CD14-positive monocyte (primary cell): ENCODE measurements around the gene PANK2. TPM values are rescaled to one million over a fixed set of nuclear protein-coding genes. Genes with fewer than 3 reads are reported as not detected.

Experiments
- DNase-seq, 3 donors: peaks; one replicate each; pipeline ENCODE4 v3.0.0-alpha.2; 2011 to 2022
- H2AFZ ChIP-seq: 2 replicates; pipeline ENCODE4 v1.6.0; 2012; ENCODE audit warnings: mild to moderate bottlenecking, low read depth, low read length, inconsistent platforms; ENCODE audit not compliant: insufficient read depth, poor library complexity, severe bottlenecking
- H3K27ac ChIP-seq, 2 donors: 1 replicate in 1 of 2; 2 replicates in 1 of 2; pipeline ENCODE4 v1.5.1; 2012 to 2013; ENCODE audit warnings: low read length in 2 of 2, control low read depth in 1 of 2, inconsistent platforms in 1 of 2, low read depth in 1 of 2, mild to moderate bottlenecking in 1 of 2
- H3K27me3 ChIP-seq, 2 donors: one replicate each; pipeline versions ENCODE4 v1.6.0 to v1.6.1; 2011 to 2013; ENCODE audit warnings: low read length in 2 of 2; ENCODE audit not compliant: control insufficient read depth in 2 of 2, insufficient read depth in 2 of 2
- H3K36me3 ChIP-seq, 2 donors: replicated peaks in 1 of 2; 1 replicate in 1 of 2; 2 replicates in 1 of 2; pipeline versions ENCODE4 v1.5.1 to v1.6.1; 2012 to 2013; ENCODE audit warnings: low read length in 2 of 2, control low read depth in 1 of 2, inconsistent platforms in 1 of 2, mild to moderate bottlenecking in 1 of 2; ENCODE audit not compliant: insufficient read depth in 2 of 2, control insufficient read depth in 1 of 2
- H3K4me1 ChIP-seq, 2 donors: 1 replicate in 1 of 2; 2 replicates in 1 of 2; pipeline versions ENCODE4 v1.5.1 to v1.6.1; 2012 to 2013; ENCODE audit warnings: low read length in 2 of 2, control low read depth in 1 of 2, inconsistent platforms in 1 of 2, mild to moderate bottlenecking in 1 of 2, moderate library complexity in 1 of 2; ENCODE audit not compliant: insufficient read depth in 2 of 2, control insufficient read depth in 1 of 2
- H3K4me2 ChIP-seq: replicated peaks from 2 replicates; pipeline ENCODE3; 2012; ENCODE audit warnings: low read length, moderate library complexity, mild to moderate bottlenecking; ENCODE audit not compliant: poor library complexity, severe bottlenecking; ENCODE audit errors: extremely low read depth
- H3K4me3 ChIP-seq, 3 experiments: fragments of 200-600 bp in 1 of 3; sonication (generic) in 1 of 3; replicated peaks in 1 of 3; 1 replicate in 2 of 3; 2 replicates in 1 of 3; pipeline ENCODE4 v1.5.1; 2011 to 2013; ENCODE audit warnings: low read length in 3 of 3, mild to moderate bottlenecking in 3 of 3, control low read depth in 2 of 3, low read depth in 2 of 3, inconsistent platforms in 1 of 3, moderate library complexity in 1 of 3
- H3K79me2 ChIP-seq: 2 replicates; pipeline ENCODE4 v1.6.0; 2012; ENCODE audit warnings: mild to moderate bottlenecking, control low read depth, inconsistent platforms, low read length, moderate library complexity; ENCODE audit not compliant: insufficient read depth
- H3K9ac ChIP-seq: 2 replicates; pipeline ENCODE4 v1.6.0; 2017; ENCODE audit warnings: low read length, mild to moderate bottlenecking; ENCODE audit not compliant: insufficient read depth, poor library complexity, severe bottlenecking
- H3K9me3 ChIP-seq, 2 donors: replicated peaks in 1 of 2; 1 replicate in 1 of 2; 2 replicates in 1 of 2; pipeline versions ENCODE4 v1.5.1 to v1.6.1; 2012 to 2013; ENCODE audit warnings: low read length in 2 of 2, control low read depth in 1 of 2; ENCODE audit not compliant: control insufficient read depth in 1 of 2, insufficient read depth in 1 of 2
- H4K20me1 ChIP-seq: 2 replicates; pipeline ENCODE4 v1.6.0; 2012; ENCODE audit warnings: mild to moderate bottlenecking, low read length, control low read depth, moderate library complexity; ENCODE audit not compliant: insufficient read depth
- H3K27ac Mint-ChIP-seq, 7 donors: one replicate each; pipeline ENCODE4 v1.8.0; 2020; ENCODE audit warnings: mild to moderate bottlenecking in 7 of 7, mixed read lengths in 7 of 7, moderate library complexity in 6 of 7, inconsistent platforms in 2 of 7
- H3K27me3 Mint-ChIP-seq, 3 donors: one replicate each; pipeline ENCODE4 v1.8.0; 2021 to 2022; ENCODE audit warnings: low read depth in 3 of 3, mild to moderate bottlenecking in 3 of 3, mixed read lengths in 3 of 3, moderate library complexity in 3 of 3, inconsistent platforms in 1 of 3
- H3K36me3 Mint-ChIP-seq, 2 donors: one replicate each; pipeline ENCODE4 v1.8.0; 2020; ENCODE audit warnings: mixed read lengths in 2 of 2, inconsistent platforms in 1 of 2, mild to moderate bottlenecking in 1 of 2
- H3K4me1 Mint-ChIP-seq: one replicate; pipeline ENCODE4 v1.8.0; 2020; ENCODE audit warnings: mild to moderate bottlenecking, mixed read lengths
- H3K4me3 Mint-ChIP-seq, 2 donors: one replicate each; pipeline ENCODE4 v1.8.0; 2020; ENCODE audit warnings: mild to moderate bottlenecking in 2 of 2, mixed read lengths in 2 of 2, moderate library complexity in 1 of 2
- H3K9me3 Mint-ChIP-seq, 7 donors: one replicate each; pipeline ENCODE4 v1.8.0; 2020 to 2022; ENCODE audit warnings: mixed read lengths in 7 of 7, mild to moderate bottlenecking in 6 of 7, moderate library complexity in 6 of 7, inconsistent platforms in 2 of 7
- CTCF ChIP-seq: fragments of 200-600 bp; IDR thresholded peaks from one replicate; pipeline ENCODE4 v1.8.0; 2022; ENCODE audit warnings: antibody characterized with exemption, mild to moderate bottlenecking
- WGBS: methylation state at CpG from one replicate; pipeline ENCODE4 v1.1.5; 2013; ENCODE audit warnings: missing lambda C conversion rate; ENCODE audit not compliant: insufficient coverage; 5-methylcytosine and 5-hydroxymethylcytosine counted together
- intact Hi-C, 2 donors: fragments of 100-400 bp; cut with micrococcal nuclease; formaldehyde crosslinking; loops; one replicate each; pipeline versions ENCODE4 v1.15.0 to v1.15.1; 2023
- polyA plus RNA-seq, 3 donors: library from polyadenylated mRNA; depleted of rRNA in 1 of 3; unstranded in 2 of 3; stranded (reverse) in 1 of 3; fragments of 300-500 nt in 2 of 3; fragments of >200 nt in 1 of 3; fragmentation: Illumina TruSeq in 2 of 3; gene quantifications; 1 replicate in 2 of 3; 2 replicates in 1 of 3; pipeline ENCODE4 v1.2.3, GENCODE V29; 2012 to 2021

The PANK2 gene
- polyA plus RNA-seq, 3 donors, result 36.8 to 65.7 (median 48.0) TPM

DNA sequence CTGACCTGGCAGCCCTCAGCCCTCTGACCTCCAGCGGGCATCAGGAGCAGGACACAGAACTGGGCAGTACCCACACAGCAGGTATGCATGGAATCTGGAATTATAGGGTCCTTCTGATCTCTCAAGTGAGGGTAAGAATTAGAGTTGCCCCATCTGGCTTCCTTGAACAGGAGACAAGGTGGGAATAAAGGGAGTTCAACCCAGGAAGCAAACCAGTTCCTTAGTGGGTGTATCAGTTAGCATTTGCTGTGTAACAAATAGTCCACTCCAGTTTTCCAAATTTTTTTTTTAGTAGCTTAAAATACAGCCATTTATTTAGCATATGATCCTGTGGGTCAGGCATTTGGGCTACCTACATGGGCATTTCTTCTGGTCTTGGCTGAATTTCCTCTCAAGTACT is 26.9 kb upstream of the PANK2 start:
- Mint-ChIP-seq H3K27me3 (peaks cover 0 to 4% (median 3%) of the 10 kb centered on the region in 3 donors), H3K36me3 (peaks cover 72 to 100% of the 10 kb centered on the region in 2 donors), H3K4me3 (no peak overlapping the region), H3K4me1 (peaks cover 2% of the 10 kb centered on the region), H3K27ac (peak overlapping the region in 2 of 7 donors; percentile 37 to 46), H3K9me3 (peaks cover 0 to 7% (median 6%) of the 10 kb centered on the region in 7 donors)
- peaks cover 4 to 5% of the 10 kb centered on the region in 2 donors for H3K9me3 ChIP-seq
- peaks cover 71% of the 10 kb centered on the region for H4K20me1 ChIP-seq
- WGBS, result 100% methylated on average over 1 of the region's 1 CpG
- H2AFZ ChIP-seq, result no peak overlapping the region
- no peak overlapping the region for H3K4me2 ChIP-seq
- no peak overlapping the region for H3K4me3 ChIP-seq
- no peaks in the 10 kb centered on the region for H3K27me3 ChIP-seq
- H3K79me2 ChIP-seq, result peaks cover 13% of the 10 kb centered on the region
- peaks cover 81 to 100% of the 10 kb centered on the region in 2 donors for H3K36me3 ChIP-seq
- intact Hi-C loops, result no loop called here
- H3K9ac ChIP-seq, result no peak overlapping the region
- no peak for TF ChIP-seq CTCF
- H3K4me1 ChIP-seq, result no peaks in the 10 kb centered on the region
- DNase-seq, result no peak
- H3K27ac ChIP-seq, result no peak overlapping the region

DNA sequence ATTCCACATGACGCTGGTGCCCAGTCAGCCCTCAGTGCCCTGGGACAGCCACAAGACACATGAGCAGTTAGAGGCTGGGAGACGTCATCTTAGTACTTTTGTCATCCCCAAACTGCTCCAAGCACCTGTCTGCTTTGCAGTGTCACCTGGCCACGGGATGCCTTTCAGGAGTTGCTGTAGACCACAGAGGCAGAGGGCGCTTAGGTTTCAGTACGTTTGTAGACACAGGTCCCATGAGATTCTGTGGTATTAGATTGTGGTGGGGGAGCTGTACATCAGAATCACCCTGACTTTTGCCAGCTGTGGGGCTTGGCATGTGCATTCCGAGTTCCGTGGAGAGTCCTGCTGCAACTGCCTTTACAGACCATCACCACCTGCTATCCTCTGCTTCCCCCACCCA is 25.9 kb upstream of the PANK2 start:
- Histone ChIP-seq H3K27ac (no peak overlapping the region), H3K4me2 (no peak overlapping the region), H3K9ac (no peak overlapping the region), H2AFZ (no peak overlapping the region), H3K79me2 (peaks cover 11% of the 10 kb centered on the region), H3K4me3 (no peak overlapping the region), H3K4me1 (no peaks in the 10 kb centered on the region), H4K20me1 (peaks cover 71% of the 10 kb centered on the region), H3K9me3 (peaks cover 4 to 5% of the 10 kb centered on the region in 2 donors), H3K36me3 (peaks cover 81 to 100% of the 10 kb centered on the region in 2 donors), H3K27me3 (no peaks in the 10 kb centered on the region)
- no peak for DNase-seq
- no peak for TF ChIP-seq CTCF
- peaks cover 0 to 6% (median 2%) of the 10 kb centered on the region in 3 donors for H3K27me3 Mint-ChIP-seq
- whole genome bisulfite sequencing, result 100% methylated on average over 7 of the region's 7 CpGs
- H3K4me3 Mint-ChIP-seq, result no peak overlapping the region
- H3K27ac Mint-ChIP-seq, result peak overlapping the region in 6 of 7 donors; percentile 18 to 63 (median 52)
- peaks cover 0 to 7% (median 6%) of the 10 kb centered on the region in 7 donors for H3K9me3 Mint-ChIP-seq
- peaks cover 2% of the 10 kb centered on the region for H3K4me1 Mint-ChIP-seq
- peaks cover 71 to 100% of the 10 kb centered on the region in 2 donors for H3K36me3 Mint-ChIP-seq
- intact Hi-C loops, result no loop called here
